Measurements from ENCODE around the gene ITPR3.

ITPR3 gene

DNA sequence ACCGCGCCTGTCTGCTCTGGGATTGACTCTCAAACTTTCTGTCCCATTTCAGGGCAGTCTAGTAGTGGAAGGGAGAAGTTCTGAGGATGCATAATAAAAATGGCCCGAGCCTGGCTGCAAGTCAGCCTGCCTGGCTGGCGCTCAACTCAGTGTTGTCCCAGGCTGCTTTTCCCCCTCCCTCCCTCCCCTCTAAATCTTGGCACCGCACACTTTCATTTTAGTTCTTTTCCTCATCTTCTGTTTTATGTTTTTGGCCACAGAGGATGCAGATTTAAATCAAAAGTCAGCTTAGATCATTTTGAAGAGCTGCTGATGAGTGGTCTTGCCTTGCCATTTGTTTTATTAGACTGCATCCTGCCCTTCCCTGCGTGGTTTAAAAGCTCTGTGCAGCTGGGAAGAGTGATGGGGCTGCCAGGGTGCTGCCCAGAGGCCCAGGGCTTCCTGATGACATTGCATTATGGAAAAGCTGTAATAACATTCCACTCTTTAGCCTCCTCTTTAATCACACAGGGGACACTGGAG, 96.9 kb downstream of the ITPR3 start:
- Histone ChIP-seq H3K9ac (no peak overlapping the region), H3K27me3 (no peaks in the 10 kb centered on the region), H3K4me2 (peak overlapping the region; percentile 22), H3K36me3 (no peaks in the 10 kb centered on the region), H3K4me1 (peaks cover 24% of the 10 kb centered on the region), H3K4me3 (no peak overlapping the region), H3K9me3 (no peaks in the 10 kb centered on the region), H3K27ac (no peak overlapping the region), H4K20me1 (0 out of 2 replicates have a peak, but pooled peaks cover 4% of the 10 kb centered on the region)
- TF ChIP-seq Cebpa-rat (IDR thresholded peaks at IDR 0.05): no peak

DNA sequence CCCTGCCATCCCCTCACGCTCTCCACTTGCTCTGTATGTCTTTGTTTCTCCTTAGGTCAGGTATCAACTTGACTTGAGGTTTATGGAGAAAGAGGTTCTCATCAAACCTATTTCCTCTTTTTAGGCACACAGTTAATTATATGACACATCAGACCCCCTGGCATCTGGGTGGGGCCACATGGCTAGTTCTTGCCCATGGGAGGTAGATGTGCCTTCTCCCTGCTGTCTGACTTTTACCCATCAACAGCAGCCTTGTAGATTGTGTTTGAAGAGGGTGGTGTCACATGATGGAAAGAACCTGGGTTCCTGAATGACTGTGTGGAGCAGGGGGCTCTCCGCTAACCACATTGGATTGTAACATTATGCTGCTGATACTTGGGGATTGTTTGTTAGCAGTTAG, 97.6 kb downstream of the ITPR3 start:
- Histone ChIP-seq H3K27ac (no peak overlapping the region), H3K9ac (no peak overlapping the region), H3K4me2 (peak overlapping the region; percentile 22), H3K4me1 (peaks cover 27% of the 10 kb centered on the region), H3K27me3 (no peaks in the 10 kb centered on the region), H3K9me3 (no peaks in the 10 kb centered on the region), H3K4me3 (no peak overlapping the region), H3K36me3 (no peaks in the 10 kb centered on the region), H4K20me1 (0 out of 2 replicates have a peak, but pooled peaks cover 4% of the 10 kb centered on the region)
- no peak for TF ChIP-seq Cebpa-rat (IDR thresholded peaks at IDR 0.05)

DNA sequence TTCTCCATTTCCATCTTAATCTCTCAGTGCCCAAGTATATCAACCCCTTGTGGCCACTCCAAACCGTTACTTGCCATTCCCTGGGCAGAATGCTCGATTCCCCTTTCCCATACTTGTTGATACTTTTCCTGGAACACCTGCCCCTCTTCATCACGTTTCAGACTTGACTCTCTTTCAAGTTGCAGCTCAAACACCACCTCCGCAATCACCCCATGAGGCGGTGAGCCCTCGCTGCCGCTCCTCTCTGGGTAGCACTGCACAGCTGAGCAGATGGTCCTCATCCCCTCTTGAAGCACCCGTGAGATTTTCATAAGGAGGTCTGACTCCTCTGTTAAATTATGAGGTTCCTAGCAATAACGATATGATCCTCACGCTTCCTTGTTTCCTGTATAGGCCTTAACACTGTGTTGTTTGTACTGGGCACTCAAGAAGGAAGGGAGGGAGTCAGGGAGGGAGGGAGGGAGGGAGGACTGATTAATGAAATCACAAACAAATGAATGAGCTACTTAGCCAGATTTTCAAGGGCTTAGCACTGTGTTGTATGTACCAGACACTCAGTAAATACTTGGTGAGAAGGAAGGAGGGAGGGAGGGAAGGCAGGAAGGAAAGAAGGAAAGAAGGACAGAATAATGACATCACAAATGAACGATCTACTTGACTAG, 98.3 kb downstream of the ITPR3 start:
- Histone ChIP-seq H3K4me3 (no peak overlapping the region), H4K20me1 (no peaks in the 10 kb centered on the region), H3K27ac (no peak overlapping the region), H3K27me3 (no peaks in the 10 kb centered on the region), H3K4me2 (no peak overlapping the region), H3K9me3 (no peaks in the 10 kb centered on the region), H3K4me1 (peaks cover 27% of the 10 kb centered on the region), H3K36me3 (no peaks in the 10 kb centered on the region), H3K9ac (no peak overlapping the region)
- TF ChIP-seq Cebpa-rat (IDR thresholded peaks at IDR 0.05): no peak

DNA sequence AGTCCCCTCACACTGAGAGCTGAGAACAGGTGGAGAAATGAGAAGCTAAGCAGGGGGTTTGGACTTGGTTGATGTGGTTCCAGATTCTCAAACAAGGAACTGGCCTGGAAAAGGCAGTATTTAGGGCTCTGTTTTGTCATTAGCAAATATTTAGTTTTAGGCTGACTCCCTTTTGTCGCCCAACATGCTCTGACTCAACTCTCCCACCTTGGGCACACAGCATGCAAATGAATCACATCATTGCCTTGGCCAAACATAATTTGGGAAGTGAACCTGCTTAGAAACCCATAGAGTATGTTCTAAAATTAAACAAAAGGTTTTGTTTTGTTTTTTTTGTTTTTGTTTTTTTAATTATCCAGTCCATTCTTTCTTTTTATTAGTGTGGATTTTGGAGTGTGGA, 99.9 kb downstream of the ITPR3 start:
- Histone ChIP-seq H3K4me1 (peaks cover 32% of the 10 kb centered on the region), H3K27ac (no peak overlapping the region), H3K4me2 (no peak overlapping the region), H3K36me3 (no peaks in the 10 kb centered on the region), H3K9ac (no peak overlapping the region), H4K20me1 (no peaks in the 10 kb centered on the region), H3K4me3 (no peak overlapping the region), H3K27me3 (no peaks in the 10 kb centered on the region), H3K9me3 (no peaks in the 10 kb centered on the region)
- TF ChIP-seq Cebpa-rat (IDR thresholded peaks at IDR 0.05): no peak

- Histone ChIP-seq H4K20me1 (no peaks in the 10 kb centered on the region), H3K4me2 (no peak overlapping the region), H3K4me1 (peaks cover 37% of the 10 kb centered on the region), H3K9me3 (no peaks in the 10 kb centered on the region), H3K27ac (no peak overlapping the region), H3K27me3 (no peaks in the 10 kb centered on the region), H3K4me3 (no peak overlapping the region), H3K9ac (no peak overlapping the region), H3K36me3 (no peaks in the 10 kb centered on the region)
- no peak for TF ChIP-seq Cebpa-rat (IDR thresholded peaks at IDR 0.05)
These were observed 100.4 kb downstream of the ITPR3 start for GRCh38 chr6:33721508-33721907.

- H3K4me2 ChIP-seq: no peak overlapping the region
- no peak for TF ChIP-seq Cebpa-rat (IDR thresholded peaks at IDR 0.05)
- no peak overlapping the region for H3K27ac ChIP-seq
- peaks cover 44% of the 10 kb centered on the region for H3K4me1 ChIP-seq
- H3K36me3 ChIP-seq: no peaks in the 10 kb centered on the region
- H3K9me3 ChIP-seq: no peaks in the 10 kb centered on the region
- H3K9ac ChIP-seq: no peak overlapping the region
- H3K27me3 ChIP-seq: no peaks in the 10 kb centered on the region
- H3K4me3 ChIP-seq: no peak overlapping the region
- H4K20me1 ChIP-seq: no peaks in the 10 kb centered on the region
These were observed 101.0 kb downstream of the ITPR3 start for GRCh38 chr6:33722103-33722623.

- no peak overlapping the region for H3K9ac ChIP-seq
- H4K20me1 ChIP-seq: no peaks in the 10 kb centered on the region
- no peak for TF ChIP-seq Cebpa-rat (IDR thresholded peaks at IDR 0.05)
- no peak overlapping the region for H3K27ac ChIP-seq
- H3K4me1 ChIP-seq: peaks cover 53% of the 10 kb centered on the region
- H3K27me3 ChIP-seq: no peaks in the 10 kb centered on the region
- no peaks in the 10 kb centered on the region for H3K36me3 ChIP-seq
- peak overlapping the region; percentile 70 for H3K4me2 ChIP-seq
- H3K9me3 ChIP-seq: no peaks in the 10 kb centered on the region
- no peak overlapping the region for H3K4me3 ChIP-seq
These were observed 102.4 kb downstream of the ITPR3 start for GRCh38 chr6:33723371-33724085.

DNA sequence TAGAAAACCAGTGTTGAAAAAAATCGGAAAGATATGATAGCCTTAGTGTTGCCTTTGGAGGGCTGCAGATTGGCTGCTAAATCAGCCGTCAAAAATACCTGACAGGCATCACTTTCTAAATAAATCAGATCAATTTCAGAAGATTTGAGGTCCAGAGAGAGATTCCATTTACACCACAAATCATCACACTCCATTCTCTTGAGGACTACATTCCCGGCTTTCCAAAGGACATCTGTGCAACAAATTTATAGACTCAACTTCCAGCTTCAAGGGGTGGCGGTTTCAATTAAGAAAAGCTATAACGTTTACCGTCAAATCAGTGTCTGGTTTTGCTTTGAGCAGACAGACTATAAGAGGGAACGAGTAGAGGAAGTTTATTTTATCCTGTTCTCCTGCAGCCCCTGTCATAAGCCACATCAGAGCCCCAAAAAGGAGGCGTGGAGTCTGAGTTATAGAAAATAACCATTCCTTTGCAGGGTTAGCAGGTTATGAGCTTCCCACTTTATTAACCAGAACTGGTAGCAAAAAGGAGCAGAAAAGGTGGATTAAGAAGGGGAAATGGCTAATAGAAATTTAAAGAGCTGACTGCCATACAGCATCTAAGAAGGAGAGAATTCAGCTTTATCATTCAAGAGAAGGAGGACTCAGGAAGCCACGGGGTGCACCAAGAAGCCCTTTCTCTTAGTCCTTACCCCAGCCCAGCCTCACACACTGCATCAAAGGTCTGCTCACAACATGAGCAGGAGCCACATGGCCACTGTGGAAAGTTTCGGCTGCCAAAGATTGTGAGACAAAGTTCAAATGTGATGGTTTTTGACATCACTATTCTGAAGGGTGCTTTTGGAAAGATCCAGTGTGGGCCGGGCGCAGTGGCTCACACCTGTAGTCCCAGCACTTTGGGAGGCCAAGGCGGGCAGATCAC, 103.2 kb downstream of the ITPR3 start:
- Histone ChIP-seq H3K27ac (no peak overlapping the region), H3K27me3 (no peaks in the 10 kb centered on the region), H3K4me1 (peaks cover 58% of the 10 kb centered on the region), H3K9me3 (no peaks in the 10 kb centered on the region), H3K36me3 (no peaks in the 10 kb centered on the region), H3K4me3 (no peak overlapping the region), H4K20me1 (no peaks in the 10 kb centered on the region), H3K4me2 (peak overlapping the region; percentile 70), H3K9ac (no peak overlapping the region)
- no peak for TF ChIP-seq Cebpa-rat (IDR thresholded peaks at IDR 0.05)

- H3K9me3 ChIP-seq: no peaks in the 10 kb centered on the region
- H3K4me2 ChIP-seq: peak overlapping the region; percentile 92
- no peak for TF ChIP-seq Cebpa-rat (IDR thresholded peaks at IDR 0.05)
- H4K20me1 ChIP-seq: no peaks in the 10 kb centered on the region
- no peaks in the 10 kb centered on the region for H3K36me3 ChIP-seq
- H3K4me1 ChIP-seq: peaks cover 59% of the 10 kb centered on the region
- no peak overlapping the region for H3K27ac ChIP-seq
- no peak overlapping the region for H3K9ac ChIP-seq
- H3K4me3 ChIP-seq: no peak overlapping the region
- no peaks in the 10 kb centered on the region for H3K27me3 ChIP-seq
These were observed 104.1 kb downstream of the ITPR3 start for GRCh38 chr6:33725222-33725621.

Data from BLaER1 (cell line).